Large intestine (tissue), 3 donors: ENCODE data around the gene KLC3. TPM values are rescaled to one million over a fixed set of nuclear protein-coding genes. Genes with fewer than 3 reads are reported as not detected.
A peak's percentile ranks its signal among the peaks of the same experiment; 100 is the strongest.

ENCODE experiments used
- DNase-seq, 2 donors: peaks; one replicate each; pipeline versions ENCODE4 v3.0.0 to v3.0.0-alpha.2; 2013
- H3K27ac ChIP-seq: one replicate; pipeline ENCODE4 v1.5.1; 2013; ENCODE audit warnings: low read length
- H3K27me3 ChIP-seq: 2 replicates; pipeline ENCODE4 v1.6.1; 2013; ENCODE audit warnings: low read length; ENCODE audit not compliant: control insufficient read depth, insufficient read depth
- H3K36me3 ChIP-seq: 2 replicates; pipeline ENCODE4 v1.6.1; 2013; ENCODE audit warnings: low read length; ENCODE audit not compliant: control insufficient read depth, insufficient read depth
- H3K4me1 ChIP-seq: one replicate; pipeline ENCODE4 v1.6.1; 2013; ENCODE audit warnings: low read length; ENCODE audit not compliant: control insufficient read depth, insufficient read depth
- H3K4me3 ChIP-seq: one replicate; pipeline ENCODE4 v1.5.1; 2013; ENCODE audit warnings: low read length
- H3K9me3 ChIP-seq: one replicate; pipeline ENCODE4 v1.6.1; 2013; ENCODE audit warnings: mild to moderate bottlenecking, low read depth, low read length, moderate library complexity; ENCODE audit not compliant: control insufficient read depth
- WGBS: methylation state at CpG from one replicate; pipeline ENCODE4 v1.1.5; 2013; ENCODE audit warnings: low lambda C conversion rate; ENCODE audit not compliant: insufficient coverage; 5-methylcytosine and 5-hydroxymethylcytosine counted together
- polyA plus RNA-seq: library from polyadenylated mRNA; unstranded; fragments of 120-200 nt; gene quantifications from one replicate; pipeline ENCODE4 v1.2.1, GENCODE V29; 2013

The KLC3 gene
- polyA plus RNA-seq, 1 donor, result 0.04 TPM

- Histone ChIP-seq H3K4me3 (no peak overlapping the region), H3K9me3 (no peaks in the 10 kb centered on the region), H3K4me1 (no peaks in the 10 kb centered on the region), H3K36me3 (no peaks in the 10 kb centered on the region), H3K27ac (no peak overlapping the region), H3K27me3 (peaks cover 19% of the 10 kb centered on the region)
- WGBS, result no CpG with 5 or more reads among the region's 8 CpGs
- no peak for DNase-seq
These were observed 25.8 kb upstream of the KLC3 start for GRCh38 chr19:45314708-45315245.

DNA sequence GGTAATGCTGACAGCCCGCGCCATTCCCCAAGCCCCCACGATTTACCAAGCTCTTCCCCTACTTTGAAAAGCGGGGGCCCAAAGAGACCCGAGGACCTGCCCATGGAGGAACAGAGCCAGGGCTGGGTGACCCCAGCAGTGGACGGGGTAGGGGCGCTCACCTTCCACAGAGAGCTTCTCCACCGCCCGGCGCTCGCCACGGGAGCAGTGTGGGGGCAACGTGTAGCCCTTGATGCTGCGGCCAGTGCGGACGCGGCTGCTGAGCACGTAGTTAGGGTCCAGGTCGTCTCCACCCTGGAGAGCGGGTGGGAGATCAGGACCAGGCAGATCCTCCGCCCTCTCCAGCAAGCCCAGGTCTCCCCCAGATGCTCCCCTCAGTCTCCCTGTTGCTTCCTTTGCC, 25.2 kb upstream of the KLC3 start:
- Histone ChIP-seq H3K27me3 (peaks cover 19% of the 10 kb centered on the region), H3K36me3 (no peaks in the 10 kb centered on the region), H3K27ac (no peak overlapping the region), H3K9me3 (no peaks in the 10 kb centered on the region), H3K4me3 (no peak overlapping the region), H3K4me1 (no peaks in the 10 kb centered on the region)
- DNase-seq, result no peak
- WGBS, result no CpG with 5 or more reads among the region's 21 CpGs

- Histone ChIP-seq H3K9me3 (no peaks in the 10 kb centered on the region), H3K4me1 (peaks cover 3% of the 10 kb centered on the region), H3K27ac (no peak overlapping the region), H3K36me3 (no peaks in the 10 kb centered on the region), H3K4me3 (no peak overlapping the region), H3K27me3 (peaks cover 30% of the 10 kb centered on the region)
- WGBS, result no CpG with 5 or more reads among the region's 12 CpGs
- DNase-seq, result no peak
These were observed 19.4 kb upstream of the KLC3 start for GRCh38 chr19:45320997-45321775.

GRCh38 chr19:45321848-45322247, 18.7 kb upstream of the KLC3 start:
- H3K9me3 ChIP-seq, result no peaks in the 10 kb centered on the region
- H3K4me1 ChIP-seq, result peaks cover 3% of the 10 kb centered on the region
- no CpG with 5 or more reads among the region's 7 CpGs for WGBS
- H3K27me3 ChIP-seq, result peaks cover 27% of the 10 kb centered on the region
- no peak overlapping the region for H3K4me3 ChIP-seq
- no peak for DNase-seq
- no peaks in the 10 kb centered on the region for H3K36me3 ChIP-seq
- no peak overlapping the region for H3K27ac ChIP-seq

- Histone ChIP-seq H3K27me3 (peaks cover 27% of the 10 kb centered on the region), H3K9me3 (no peaks in the 10 kb centered on the region), H3K4me3 (no peak overlapping the region), H3K27ac (no peak overlapping the region), H3K4me1 (peaks cover 3% of the 10 kb centered on the region), H3K36me3 (no peaks in the 10 kb centered on the region)
- no CpG with 5 or more reads among the region's 11 CpGs for WGBS
- DNase-seq, result no peak
These were observed 18.2 kb upstream of the KLC3 start for GRCh38 chr19:45322311-45322710.

- Histone ChIP-seq H3K36me3 (no peaks in the 10 kb centered on the region), H3K4me3 (peak within 1 kb of the TSS; percentile 11), H3K27ac (no peak within 1 kb of the TSS), H3K9me3 (no peaks in the 10 kb centered on the region), H3K27me3 (peaks cover 26% of the 10 kb centered on the region), H3K4me1 (peaks cover 3% of the 10 kb centered on the region)
- no CpG with 5 or more reads among the region's 15 CpGs for WGBS
- no peak for DNase-seq
These were observed 17.7 kb upstream of the KLC3 start, which contains the start of gene CKM for GRCh38 chr19:45322744-45323281. Gene CKM (minus strand): TSS chr19:45322875. CDS start chr19:45319713, 3,162 bp downstream.

GRCh38 chr19:45323671-45324081, 16.9 kb upstream of the KLC3 start:
- Histone ChIP-seq H3K36me3 (no peaks in the 10 kb centered on the region), H3K9me3 (no peaks in the 10 kb centered on the region), H3K4me3 (peak overlapping the region; percentile 11), H3K27me3 (peaks cover 25% of the 10 kb centered on the region), H3K27ac (no peak overlapping the region), H3K4me1 (peaks cover 3% of the 10 kb centered on the region)
- no CpG with 5 or more reads among the region's 30 CpGs for WGBS
- peak in 1 of 2 donors; percentile 46 for DNase-seq

- WGBS, result 92% methylated on average over 2 of the region's 11 CpGs
- Histone ChIP-seq H3K27ac (no peak overlapping the region), H3K4me1 (peaks cover 3% of the 10 kb centered on the region), H3K4me3 (peak overlapping the region; percentile 11), H3K36me3 (no peaks in the 10 kb centered on the region), H3K9me3 (no peaks in the 10 kb centered on the region), H3K27me3 (peaks cover 25% of the 10 kb centered on the region)
- no peak for DNase-seq
These were observed 16.1 kb upstream of the KLC3 start for GRCh38 chr19:45324349-45324907.

DNA sequence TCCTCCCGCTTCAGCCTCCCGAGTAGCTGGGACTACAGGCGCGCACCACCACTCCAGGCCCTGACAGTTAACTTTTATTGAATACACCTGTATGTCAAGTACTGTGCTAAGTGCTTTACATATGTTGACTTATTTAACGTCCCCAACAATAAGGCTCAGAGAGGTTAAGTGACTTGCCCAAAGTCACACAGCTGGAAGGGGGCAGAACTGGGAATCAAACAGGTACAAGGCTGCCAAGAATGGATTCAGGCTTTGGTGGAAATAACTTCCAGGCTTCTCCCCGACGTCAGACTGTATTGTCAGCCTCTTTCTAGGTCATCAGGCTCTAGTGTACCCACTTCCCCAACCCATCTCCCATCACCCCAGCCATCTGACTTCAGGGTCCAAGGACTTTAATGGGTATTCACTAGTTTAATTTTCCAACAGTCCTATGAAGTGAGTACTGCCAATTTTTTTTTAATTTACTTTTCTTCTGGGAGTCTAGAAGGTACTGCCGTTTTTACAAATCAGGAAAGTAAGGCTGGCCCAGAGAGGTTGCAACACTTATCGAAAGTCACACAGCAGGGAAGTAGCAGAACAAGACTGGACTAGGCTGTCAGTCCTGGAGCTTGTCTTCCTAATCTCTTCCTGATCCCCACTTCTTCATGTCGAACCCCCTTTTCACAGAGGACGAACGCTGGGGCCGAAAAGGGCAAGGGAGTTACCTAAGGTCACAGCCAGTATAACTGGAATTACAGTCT, 13.0 kb upstream of the KLC3 start:
- Histone ChIP-seq H3K27me3 (peaks cover 21% of the 10 kb centered on the region), H3K4me3 (no peak overlapping the region), H3K4me1 (peaks cover 3% of the 10 kb centered on the region), H3K9me3 (no peaks in the 10 kb centered on the region), H3K27ac (no peak overlapping the region), H3K36me3 (no peaks in the 10 kb centered on the region)
- 100% methylated on average over 2 of the region's 13 CpGs for WGBS
- no peak for DNase-seq

DNA sequence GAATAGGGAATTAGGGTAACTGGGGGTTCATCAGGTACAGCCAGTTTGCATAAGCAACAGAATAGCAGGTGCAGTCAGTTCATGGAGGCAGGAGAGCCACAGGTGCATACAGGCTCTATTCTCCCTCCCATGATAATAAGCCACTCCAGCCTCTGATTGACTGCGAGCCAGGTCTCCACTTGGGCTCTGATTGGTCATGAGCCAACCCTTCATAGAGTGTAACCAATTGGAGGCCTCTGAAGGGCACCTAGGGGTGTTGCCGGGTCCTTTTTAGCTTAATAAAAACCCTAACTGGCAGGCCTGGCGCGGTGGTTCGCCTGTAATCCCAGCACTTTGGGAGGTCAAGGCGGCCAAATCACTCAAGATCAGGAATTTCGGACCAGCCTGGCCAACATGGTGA, 9.1 kb upstream of the KLC3 start:
- Histone ChIP-seq H3K27me3 (no peaks in the 10 kb centered on the region), H3K9me3 (no peaks in the 10 kb centered on the region), H3K27ac (no peak overlapping the region), H3K4me1 (no peaks in the 10 kb centered on the region), H3K36me3 (no peaks in the 10 kb centered on the region), H3K4me3 (no peak overlapping the region)
- DNase-seq, result no peak
- no CpG with 5 or more reads among the region's 7 CpGs for WGBS
